HG02870 (cell line): ENCODE measurements around the gene MIEN1.
"Not testable (repeated sequence)": the region's sequence is repeated elsewhere in the genome, so short reads cannot be mapped to it uniquely, and the experiment has no call there.

Source experiments
- ATAC-seq: cut with Tn5 transposase; IDR thresholded peaks from one replicate; pipeline ENCODE4 v1.9.1; 2021; ENCODE audit warnings: mild to moderate bottlenecking, moderate library complexity; ENCODE audit not compliant: unreplicated experiment

MIEN1 gene, protein sequence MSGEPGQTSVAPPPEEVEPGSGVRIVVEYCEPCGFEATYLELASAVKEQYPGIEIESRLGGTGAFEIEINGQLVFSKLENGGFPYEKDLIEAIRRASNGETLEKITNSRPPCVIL

GRCh38 chr17:39730095-39730921 lies at the start of gene MIEN1:
TSS of gene MIEN1 (minus strand) at chr17:39730532. CDS start at chr17:39730495, 37 bp downstream.
- peak; percentile 80 for ATAC-seq

- ATAC-seq: peak; percentile 52
These were observed 47.4 kb upstream of the MIEN1 start for GRCh38 chr17:39777534-39778365.

DNA sequence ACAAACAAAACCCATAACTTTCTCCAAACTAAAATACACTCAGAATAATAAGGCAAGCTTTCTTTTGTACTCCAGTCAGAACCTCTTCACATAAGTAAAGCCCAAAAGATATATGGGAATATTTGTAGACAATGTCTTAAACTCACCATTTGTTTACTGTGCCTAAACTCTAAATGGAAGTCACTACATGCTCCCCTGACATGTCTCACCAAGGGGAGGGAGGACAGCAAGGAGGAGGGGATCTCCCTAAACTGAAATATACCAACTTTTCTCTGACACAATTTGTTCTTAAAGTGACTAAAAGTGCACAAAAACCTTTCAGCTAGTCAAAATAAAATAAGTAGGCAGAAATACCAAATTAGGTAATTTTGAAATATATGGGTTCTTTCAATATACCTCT lies 45.9 kb upstream of the MIEN1 start:
- no peak for ATAC-seq

- no peak for ATAC-seq
These were observed 44.7 kb upstream of the MIEN1 start for GRCh38 chr17:39775031-39775430.

DNA sequence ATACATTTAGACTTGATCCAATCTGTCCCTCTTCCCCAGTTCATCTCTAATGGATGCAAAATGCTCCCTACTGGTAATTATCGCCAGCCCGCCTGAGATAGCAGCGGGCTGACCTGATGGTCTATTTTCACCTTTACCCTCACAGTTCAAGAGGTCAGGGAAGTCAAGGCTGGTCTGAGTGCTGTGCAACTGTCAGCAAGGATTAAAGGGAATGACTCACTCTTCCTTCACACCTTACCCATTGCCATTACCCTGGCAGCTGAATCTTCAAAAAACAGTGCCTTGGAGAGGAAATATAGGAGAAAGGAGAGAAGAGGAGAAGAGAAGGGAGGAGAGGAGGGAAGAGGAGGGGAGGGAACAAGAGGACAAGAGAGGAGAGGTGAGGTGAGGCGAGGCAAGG lies 43.7 kb upstream of the MIEN1 start:
- ATAC-seq: no peak

- ATAC-seq: no peak
These were observed 42.9 kb upstream of the MIEN1 start for GRCh38 chr17:39772987-39773934.

DNA sequence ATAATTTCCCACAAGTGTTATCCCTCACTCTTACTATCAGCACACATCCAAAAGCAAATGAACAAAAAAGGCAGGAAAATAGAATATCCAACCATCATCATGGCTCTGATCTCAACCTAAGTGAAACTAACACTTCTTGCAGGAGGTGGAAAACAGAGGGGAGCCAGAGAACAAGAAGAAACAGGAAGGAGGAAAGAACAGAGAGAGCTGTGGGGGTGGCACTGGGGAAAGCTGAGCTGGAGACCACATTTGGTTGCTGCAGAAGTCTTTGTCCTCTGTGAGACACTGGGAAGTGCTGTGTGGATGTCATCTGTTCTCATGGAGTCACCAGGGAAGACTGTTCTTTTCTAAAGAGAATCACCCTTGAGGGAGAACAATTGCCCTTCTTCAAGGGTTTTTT lies 42.1 kb upstream of the MIEN1 start:
- ATAC-seq: no peak

GRCh38 chr17:39769974-39770587 lies 39.7 kb upstream of the MIEN1 start:
- ATAC-seq: peak; percentile 60

DNA sequence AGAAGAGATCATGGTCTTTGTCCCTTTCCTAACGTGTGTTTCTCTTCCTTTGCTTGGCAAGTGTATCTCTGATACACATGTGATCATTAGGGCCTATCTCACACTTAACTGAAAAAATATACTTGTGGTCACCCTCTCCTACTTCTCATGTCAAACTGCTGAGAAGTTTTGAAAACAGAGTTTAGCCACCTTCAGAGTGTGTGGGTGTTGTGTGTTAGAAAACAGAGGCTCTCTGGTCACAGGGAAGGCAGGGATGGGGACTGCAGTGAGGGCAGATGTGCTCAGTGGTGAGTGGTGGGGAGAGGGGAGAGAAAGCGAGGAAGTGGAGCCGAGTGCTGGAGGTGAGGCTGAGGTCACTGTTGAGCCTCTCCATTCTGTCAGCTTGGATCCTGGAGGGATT lies 36.8 kb upstream of the MIEN1 start:
- ATAC-seq: no peak

- no peak for ATAC-seq
These were observed 35.4 kb upstream of the MIEN1 start for GRCh38 chr17:39765766-39766165.

DNA sequence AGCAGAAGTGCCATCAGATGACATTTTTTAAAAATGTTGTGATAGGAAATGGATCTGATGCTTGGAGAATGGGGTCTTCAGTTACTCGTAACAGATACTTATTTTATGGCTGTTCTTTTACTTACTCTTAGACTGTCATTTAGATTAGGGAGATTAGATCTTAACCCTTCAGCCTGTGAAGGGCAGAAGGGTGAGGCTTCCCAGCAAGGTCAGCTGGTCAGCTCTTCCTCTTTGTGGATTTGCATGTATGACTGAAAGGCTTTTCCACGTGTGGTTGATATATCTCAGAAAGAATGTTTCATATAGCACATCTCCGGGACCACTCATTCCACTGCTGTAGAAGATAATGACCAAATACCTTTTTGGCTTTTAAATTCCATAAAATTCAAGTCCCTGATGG lies 34.8 kb upstream of the MIEN1 start:
- no peak for ATAC-seq

DNA sequence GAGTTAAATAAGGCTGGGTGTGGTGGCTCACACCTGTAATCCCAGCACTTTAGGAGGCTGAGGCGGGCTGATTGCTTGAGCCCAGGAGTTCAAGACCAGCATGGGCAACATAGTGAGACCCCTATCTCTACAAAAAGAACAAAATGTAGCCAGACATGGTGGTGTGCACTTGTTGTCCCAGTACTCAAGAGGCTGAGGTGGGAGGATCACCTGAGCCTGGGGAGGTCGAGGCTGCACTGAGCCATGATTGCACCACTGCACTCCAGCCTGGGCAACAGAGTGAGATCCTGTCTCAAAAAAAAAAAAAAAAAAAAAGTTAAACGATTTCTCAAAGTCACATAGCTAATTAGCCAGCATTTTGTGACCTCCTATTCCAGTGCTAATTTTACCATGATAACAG lies 33.8 kb upstream of the MIEN1 start:
- ATAC-seq: not testable (repeated sequence)

GRCh38 chr17:39763051-39763820 lies 32.9 kb upstream of the MIEN1 start:
- ATAC-seq: no peak

GRCh38 chr17:39761861-39762496 lies 31.6 kb upstream of the MIEN1 start:
- no peak for ATAC-seq

- no peak for ATAC-seq
These were observed 28.9 kb upstream of the MIEN1 start for GRCh38 chr17:39759204-39759603.

DNA sequence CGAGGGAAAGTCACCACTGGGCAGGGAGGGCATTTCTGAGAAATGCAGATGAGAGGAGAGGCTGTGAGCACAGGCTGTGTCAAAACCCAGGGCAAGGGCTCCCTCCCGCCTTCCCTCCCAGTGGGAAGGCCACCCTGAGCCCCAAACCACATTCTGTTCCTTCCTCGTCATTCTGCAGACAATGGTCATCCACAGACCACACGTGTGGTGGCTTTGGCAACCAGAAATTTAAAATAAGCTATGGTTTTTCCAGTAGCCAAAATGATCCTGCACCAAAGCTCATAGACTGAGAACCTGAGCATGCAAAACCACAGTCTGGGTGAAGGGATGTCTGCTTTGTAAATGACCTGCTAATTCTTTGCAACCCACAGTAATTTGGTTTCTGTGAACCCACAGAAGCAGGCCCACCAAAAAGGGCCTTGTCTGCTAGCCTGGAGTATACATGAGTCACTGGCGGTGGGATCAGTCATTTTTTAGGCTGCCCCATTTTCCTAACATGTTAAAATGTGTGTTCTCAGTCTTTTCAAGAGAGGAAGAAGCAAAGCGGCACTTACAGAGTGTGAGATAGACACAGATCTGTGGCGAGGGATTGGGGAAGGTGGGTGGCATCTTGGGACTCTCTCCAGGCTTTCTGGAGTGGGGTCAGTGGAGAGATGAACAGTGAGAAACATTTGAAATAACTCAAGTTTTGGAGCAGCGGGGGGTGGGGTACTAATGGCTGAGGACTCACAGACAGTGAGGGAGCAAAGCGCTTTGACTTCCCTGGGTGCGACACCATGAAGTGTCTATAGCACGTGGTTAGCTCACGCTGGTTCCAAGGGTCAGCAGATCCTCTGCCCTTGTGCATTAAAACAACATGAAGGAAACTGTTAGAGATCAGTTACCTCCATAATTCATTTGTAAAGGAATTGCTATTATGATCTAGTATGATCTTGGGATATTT lies 27.9 kb upstream of the MIEN1 start:
- ATAC-seq: no peak

- no peak for ATAC-seq
These were observed 26.9 kb upstream of the MIEN1 start for GRCh38 chr17:39757176-39757662.
